ENCODE results near the gene GRIN2A. TPM values are rescaled to one million over a fixed set of nuclear protein-coding genes. Genes with fewer than 3 reads are reported as not detected.

Gene GRIN2A
- total RNA-seq, 4 donors from 2014 or later, result 0.25 to 26.1 (median 13.5) TPM

- Histone ChIP-seq H3K27me3 (no peaks in the 10 kb centered on the region), H3K4me3 (no peak overlapping the region), H3K9me3 (no peaks in the 10 kb centered on the region), H3K36me3 (no peaks in the 10 kb centered on the region), H3K27ac (no peak overlapping the region), H3K4me1 (peaks cover 2 to 32% (median 6%) of the 10 kb centered on the region in 3 donors)
- 93 to 100% methylated on average over 7 to 16 of the region's 26 CpGs for WGBS, 2 donors (ENCODE audit: low coverage in 1 of 2)
- ATAC-seq, result no peak
- no peak for TF ChIP-seq EP300 (IDR thresholded peaks at IDR 0.05)
Measured at GRCh38 chr16:10111156-10111761, 71.0 kb downstream of the GRIN2A start.

GRCh38 chr16:10110552-10110951 lies 71.7 kb downstream of the GRIN2A start:
- 50 to 67% methylated on average over 3 to 4 of the region's 4 CpGs for WGBS, 2 donors (ENCODE audit: low coverage in 1 of 2)
- Histone ChIP-seq H3K27ac (no peak overlapping the region), H3K27me3 (no peaks in the 10 kb centered on the region), H3K4me3 (no peak overlapping the region), H3K36me3 (no peaks in the 10 kb centered on the region), H3K9me3 (no peaks in the 10 kb centered on the region), H3K4me1 (peaks cover 2 to 26% (median 6%) of the 10 kb centered on the region in 3 donors)
- TF ChIP-seq EP300 (IDR thresholded peaks at IDR 0.05) (no peak), POLR2AphosphoS5 (IDR thresholded peaks at IDR 0.05) (no peak), POLR2A (IDR thresholded peaks at IDR 0.05) (no peak), CTCF (IDR thresholded peaks at IDR 0.05) (no peak)
- ATAC-seq, result no peak

- TF ChIP-seq EP300 (IDR thresholded peaks at IDR 0.05) (no peak), CTCF (IDR thresholded peaks at IDR 0.05) (no peak)
- WGBS, 2 donors (ENCODE audit: low coverage in 1 of 2), result 100% methylated on average over 1 of the region's 1 CpG
- no peaks in the 10 kb centered on the region for H3K27me3 ChIP-seq
- no peak for ATAC-seq
- H3K36me3 ChIP-seq, result no peaks in the 10 kb centered on the region
- peaks cover 0 to 32% (median 0%) of the 10 kb centered on the region in 3 donors for H3K4me1 ChIP-seq
- no peak overlapping the region for H3K4me3 ChIP-seq
- H3K27ac ChIP-seq, result no peak overlapping the region
- H3K9me3 ChIP-seq, result no peaks in the 10 kb centered on the region
Measured at GRCh38 chr16:10107081-10107480, 75.1 kb downstream of the GRIN2A start.

DNA sequence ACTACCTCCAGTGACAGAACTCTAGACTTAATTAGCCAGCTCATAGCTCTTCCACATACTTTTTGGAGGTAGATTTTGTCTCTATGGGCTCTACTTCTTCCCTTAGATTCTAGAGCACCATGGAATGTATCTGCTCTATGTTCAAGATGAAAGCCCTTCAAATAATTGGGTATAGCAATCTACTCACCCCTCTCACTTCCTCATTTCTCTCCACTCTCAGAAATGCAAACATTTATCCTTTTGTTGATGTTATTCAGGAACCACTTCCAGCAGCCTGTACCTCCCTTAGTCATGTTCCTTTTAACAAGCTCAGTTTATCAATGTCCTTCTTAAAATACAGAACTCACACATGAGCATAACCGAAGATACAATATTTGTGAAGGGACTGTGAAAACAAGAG lies 78.5 kb downstream of the GRIN2A start:
- 11 to 30% methylated on average over 1 of the region's 1 CpG for WGBS, 2 donors (ENCODE audit: low coverage in 1 of 2)
- no peak for ATAC-seq
- H3K27ac ChIP-seq, result peak overlapping the region in 1 of 4 donors; percentile 15

GRCh38 chr16:10103118-10103517 lies 79.1 kb downstream of the GRIN2A start:
- no peak for ATAC-seq
- Histone ChIP-seq H3K4me3 (no peak overlapping the region), H3K36me3 (no peaks in the 10 kb centered on the region), H3K9me3 (no peaks in the 10 kb centered on the region), H3K4me1 (peaks cover 0 to 43% (median 0%) of the 10 kb centered on the region in 3 donors), H3K27ac (no peak overlapping the region), H3K27me3 (no peaks in the 10 kb centered on the region)
- no peak for TF ChIP-seq POLR2A (IDR thresholded peaks at IDR 0.05)
- TF ChIP-seq POLR2AphosphoS5 (IDR thresholded peaks at IDR 0.05), result no peak
- no peak for TF ChIP-seq CTCF (IDR thresholded peaks at IDR 0.05)
- no peak for TF ChIP-seq EP300 (IDR thresholded peaks at IDR 0.05)

More for the DNA sequence above, 78.5 kb downstream of the GRIN2A start:
- Histone ChIP-seq H3K9me3 (no peaks in the 10 kb centered on the region), H3K4me3 (no peak overlapping the region), H3K4me1 (peaks cover 0 to 43% (median 0%) of the 10 kb centered on the region in 3 donors), H3K27me3 (no peaks in the 10 kb centered on the region), H3K36me3 (no peaks in the 10 kb centered on the region)
- TF ChIP-seq POLR2AphosphoS5 (IDR thresholded peaks at IDR 0.05) (no peak), CTCF (IDR thresholded peaks at IDR 0.05) (no peak), POLR2A (IDR thresholded peaks at IDR 0.05) (no peak), EP300 (IDR thresholded peaks at IDR 0.05) (no peak)

Measured in gastroesophageal sphincter (tissue), 4 donors.